Ovary (tissue), 9 donors: ENCODE data around the gene SLC38A1. TPM values are rescaled to one million over a fixed set of nuclear protein-coding genes. Genes with fewer than 3 reads are reported as not detected.

Experiments
- DNase-seq, 5 donors: peaks; one replicate each; pipeline ENCODE4 v3.0.0-alpha.2; 2019 to 2020
- H3K27ac ChIP-seq, 2 donors: fragments of 200-600 bp; one replicate each; pipeline versions ENCODE4 v1.5.1 to v1.8.0; 2019 to 2022
- H3K27me3 ChIP-seq: fragments of 200-600 bp; one replicate; pipeline ENCODE4 v1.8.0; 2022
- H3K36me3 ChIP-seq: fragments of 200-600 bp; sonication (generic); one replicate; pipeline ENCODE4 v1.5.1; 2019
- H3K4me1 ChIP-seq: one replicate; pipeline ENCODE4 v1.8.1; 2013; ENCODE audit warnings: mild to moderate bottlenecking, moderate library complexity; ENCODE audit not compliant: insufficient read depth
- H3K4me3 ChIP-seq: fragments of 200-600 bp; sonication (generic); one replicate; pipeline ENCODE4 v1.5.1; 2017
- H3K9me3 ChIP-seq, 2 donors: fragments of 200-600 bp in 1 of 2; sonication (generic) in 1 of 2; one replicate each; pipeline versions ENCODE4 v1.5.1 to v1.8.1; 2013 to 2019; ENCODE audit warnings: mild to moderate bottlenecking in 1 of 2, moderate library complexity in 1 of 2
- EP300 ChIP-seq: sonication (generic); formaldehyde crosslinking; IDR thresholded peaks from one replicate; pipeline ENCODE4 v1.6.1; 2017; ENCODE audit warnings: antibody characterized with exemption
- POLR2A ChIP-seq: fragments of 450-650 bp; IDR thresholded peaks from one replicate; pipeline ENCODE4 v1.6.1; 2017; ENCODE audit warnings: antibody characterized with exemption, mild to moderate bottlenecking, moderate library complexity
- WGBS, 3 donors: extraction: QIAGEN DNeasy Blood & Tissue Kit in 1 of 3; methylation state at CpG; one replicate each; pipeline versions ENCODE4 v1.1.5 to v1.1.7; 2013 to 2017; 5-methylcytosine and 5-hydroxymethylcytosine counted together
- intact Hi-C, 4 donors: fragments of 100-400 bp; cut with DNase I; formaldehyde crosslinking; loops; one replicate each; pipeline versions ENCODE4 v1.11.0 to v1.15.1; 2022 to 2023
- polyA plus RNA-seq, 2 donors: library from polyadenylated mRNA; stranded (reverse); fragments of 200-250 nt in 1 of 2; fragments of 350-450 nt in 1 of 2; fragmentation: Illumina TruSeq in 1 of 2; extraction: RNeasy Lipid Tissue Mini Kit (QIAGEN cat#74804) in 1 of 2; gene quantifications; one replicate each; pipeline ENCODE4 v1.2.3, GENCODE V29; 2013 to 2014
- total RNA-seq, 7 donors: library from RNA; depleted of rRNA in 2 of 7; stranded (reverse); fragments of >200 nt in 2 of 7; fragmentation: NEBNext Ultra II Directional in 3 of 7; extraction: Animal tissue kit (Norgen Biotek cat#: 25700) in 3 of 7; gene quantifications; one replicate each; pipeline versions ENCODE4 v1.1.0 to v1.2.4, GENCODE V29; 2016 to 2023
- TF ChIP-seq, protein P1 (sequence below), 3 donors: fragments of 450-650 bp in 2 of 3; fragments of 200-600 bp in 1 of 3; IDR thresholded peaks; one replicate each; pipeline versions ENCODE4 v1.5.1 to v1.8.0; 2016 to 2022; ENCODE audit warnings: antibody characterized with exemption in 3 of 3, mild to moderate bottlenecking in 1 of 3
- donor health status: DM: no; HTN: no; CAD: no; lungs with moderate emphysema.
- donor health status: DM: no; HTN: no; CAD: no.
- donor health status: Bipolar disorder and iron deficiency.
- donor health status: DM: yes; HTN: yes; CAD: no.
- donor health status: DM: no; HTN: no; CAD: no.
- donor health status: DM: yes; HTN: yes; CAD: no.

SLC38A1 gene
- total and polyA plus RNA-seq, 9 donors, result 4.6 to 86.3 (median 27.9) TPM

DNA sequence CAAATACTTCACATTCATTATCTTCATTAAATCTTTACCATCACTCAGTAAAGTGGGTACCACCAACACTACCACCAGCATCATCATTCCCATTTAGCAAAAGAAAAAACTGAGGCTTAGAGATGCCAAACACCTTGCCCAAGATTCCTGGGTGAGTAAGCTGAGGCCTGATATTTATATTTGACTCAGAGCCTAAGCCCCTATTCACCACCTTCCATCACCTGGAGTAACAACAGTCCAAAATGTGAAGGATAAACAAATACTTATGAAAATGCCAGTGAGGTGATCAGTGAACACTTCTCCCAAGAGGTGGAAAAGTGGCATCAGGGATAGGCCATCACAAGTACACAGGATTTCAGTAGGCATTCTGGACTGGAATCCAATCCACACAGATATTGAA, 3.7 kb downstream of the SLC38A1 start:
- H3K4me3 ChIP-seq, result no peak overlapping the region
- intact Hi-C loops, result loop anchor here in 2 of 4 donors (5.0 to 10.0 kb wide), 2 partner anchors 100 to 107 kb away; partner anchors contain the start of gene SLC38A2 (in 1 of the 2)
- no peaks in the 10 kb centered on the region for H3K9me3 ChIP-seq
- no peaks in the 10 kb centered on the region for H3K27me3 ChIP-seq
- H3K27ac ChIP-seq, result no peak overlapping the region
- TF ChIP-seq EP300 (no peak), POLR2A (no peak)
- TF ChIP-seq, protein P1, sequence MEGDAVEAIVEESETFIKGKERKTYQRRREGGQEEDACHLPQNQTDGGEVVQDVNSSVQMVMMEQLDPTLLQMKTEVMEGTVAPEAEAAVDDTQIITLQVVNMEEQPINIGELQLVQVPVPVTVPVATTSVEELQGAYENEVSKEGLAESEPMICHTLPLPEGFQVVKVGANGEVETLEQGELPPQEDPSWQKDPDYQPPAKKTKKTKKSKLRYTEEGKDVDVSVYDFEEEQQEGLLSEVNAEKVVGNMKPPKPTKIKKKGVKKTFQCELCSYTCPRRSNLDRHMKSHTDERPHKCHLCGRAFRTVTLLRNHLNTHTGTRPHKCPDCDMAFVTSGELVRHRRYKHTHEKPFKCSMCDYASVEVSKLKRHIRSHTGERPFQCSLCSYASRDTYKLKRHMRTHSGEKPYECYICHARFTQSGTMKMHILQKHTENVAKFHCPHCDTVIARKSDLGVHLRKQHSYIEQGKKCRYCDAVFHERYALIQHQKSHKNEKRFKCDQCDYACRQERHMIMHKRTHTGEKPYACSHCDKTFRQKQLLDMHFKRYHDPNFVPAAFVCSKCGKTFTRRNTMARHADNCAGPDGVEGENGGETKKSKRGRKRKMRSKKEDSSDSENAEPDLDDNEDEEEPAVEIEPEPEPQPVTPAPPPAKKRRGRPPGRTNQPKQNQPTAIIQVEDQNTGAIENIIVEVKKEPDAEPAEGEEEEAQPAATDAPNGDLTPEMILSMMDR (IDR thresholded peaks at IDR 0.05), result no peak
- H3K4me1 ChIP-seq, result peaks cover 3% of the 10 kb centered on the region
- no peaks in the 10 kb centered on the region for H3K36me3 ChIP-seq
- DNase-seq, result no peak

DNA sequence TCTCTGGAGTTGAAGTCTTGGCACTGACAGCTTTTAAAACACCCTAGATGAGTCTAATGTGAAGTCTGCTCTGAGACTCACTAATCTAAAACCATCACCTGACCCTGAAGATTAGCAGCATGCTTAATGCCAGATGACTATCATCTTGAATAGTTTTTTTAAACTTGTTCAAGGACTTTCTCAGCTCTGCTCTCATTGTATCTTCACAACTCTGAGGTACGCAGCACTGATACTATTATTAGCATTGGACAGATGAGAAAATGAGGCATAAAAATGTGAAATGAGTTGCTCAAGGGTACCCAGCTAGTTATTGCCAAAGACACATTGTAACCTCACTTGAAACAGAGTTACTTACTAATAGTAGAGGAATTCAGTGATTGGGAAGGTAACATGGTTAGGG, 4.8 kb downstream of the SLC38A1 start:
- Histone ChIP-seq H3K9me3 (no peaks in the 10 kb centered on the region), H3K4me1 (peaks cover 4% of the 10 kb centered on the region), H3K27me3 (no peaks in the 10 kb centered on the region), H3K36me3 (no peaks in the 10 kb centered on the region), H3K4me3 (no peak overlapping the region), H3K27ac (no peak overlapping the region)
- intact Hi-C loops, result loop anchor here in 1 of 4 donors (10.0 kb wide), 1 partner anchor 101 kb away; no protein-coding TSS in a partner anchor
- TF ChIP-seq POLR2A (no peak), EP300 (no peak)
- 1 to 39% (median 29%) methylated on average over 1 of the region's 1 CpG for WGBS, 3 donors
- no peak for DNase-seq

DNA sequence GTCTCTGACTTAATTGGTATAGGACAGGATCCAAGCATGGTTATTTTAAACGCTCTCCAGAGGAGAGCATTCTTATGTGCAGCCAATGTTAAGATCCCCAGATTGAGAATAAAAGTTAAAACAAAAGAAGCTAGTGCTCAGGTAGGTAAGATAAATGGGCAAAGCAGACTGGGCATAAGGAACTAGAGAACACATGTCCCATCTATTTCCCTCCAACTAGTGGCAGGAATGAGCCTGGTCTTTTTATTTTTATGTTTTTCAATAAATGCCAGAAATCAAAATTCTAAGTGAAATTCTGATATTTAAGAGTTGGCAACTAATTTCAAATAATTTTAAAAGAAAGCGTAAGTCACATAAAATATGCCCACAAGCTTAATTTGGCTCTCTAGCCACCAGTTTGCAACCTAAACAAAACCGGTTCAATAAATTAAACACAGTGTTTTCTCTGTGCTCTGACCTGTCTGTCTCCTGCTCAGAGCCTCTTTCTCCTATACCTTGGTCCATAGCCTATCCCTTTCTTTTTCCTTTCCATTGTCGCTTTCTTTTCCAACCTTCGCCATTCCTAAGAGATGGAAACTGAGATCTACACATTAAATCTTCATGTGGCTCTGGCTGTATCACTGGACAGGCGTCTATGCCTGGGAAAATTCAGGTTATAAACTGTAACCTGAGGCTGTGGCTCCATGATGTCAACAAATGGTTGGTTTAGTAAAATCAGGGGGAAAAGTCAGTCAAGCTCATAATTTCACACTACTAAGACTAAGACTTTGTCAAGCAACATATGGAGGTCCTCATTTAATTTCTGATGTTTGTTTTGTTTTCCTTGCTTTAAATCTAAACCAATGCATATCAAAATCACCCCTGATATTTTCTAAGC, 5.5 kb downstream of the SLC38A1 start:
- Histone ChIP-seq H3K27me3 (no peaks in the 10 kb centered on the region), H3K4me1 (peaks cover 4% of the 10 kb centered on the region), H3K36me3 (no peaks in the 10 kb centered on the region), H3K4me3 (no peak overlapping the region), H3K9me3 (no peaks in the 10 kb centered on the region), H3K27ac (no peak overlapping the region)
- WGBS, 3 donors, result 92 to 96% (median 96%) methylated on average over 6 of the region's 6 CpGs
- DNase-seq, result no peak
- TF ChIP-seq POLR2A, result no peak
- TF ChIP-seq, protein P1 (IDR thresholded peaks at IDR 0.05), result peak in 1 of 3 donors; percentile 27
- intact Hi-C loops, result loop anchor here in 1 of 4 donors (10.0 kb wide), 1 partner anchor 101 kb away; no protein-coding TSS in a partner anchor

DNA sequence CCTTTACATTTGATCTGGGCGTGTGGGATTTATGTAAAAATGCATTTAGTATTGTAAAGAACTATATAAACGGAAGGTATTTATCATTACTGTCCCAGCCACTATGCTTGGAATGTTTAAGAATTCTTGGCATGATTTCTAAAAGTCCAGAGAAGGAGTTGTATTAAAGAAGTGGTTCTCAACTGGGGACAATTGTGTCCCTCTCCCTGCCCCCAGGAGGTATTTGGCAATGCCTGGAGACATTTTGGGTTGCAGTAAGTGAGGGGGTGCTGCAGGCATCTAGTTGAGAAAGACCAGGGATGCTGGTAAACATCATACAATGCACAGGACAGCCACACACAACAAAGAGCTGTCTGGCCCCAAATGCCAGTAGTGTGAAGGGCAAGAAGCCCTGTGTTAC, 7.2 kb downstream of the SLC38A1 start:
- Histone ChIP-seq H3K4me3 (no peak overlapping the region), H3K9me3 (no peaks in the 10 kb centered on the region), H3K4me1 (peaks cover 4% of the 10 kb centered on the region), H3K27me3 (no peaks in the 10 kb centered on the region), H3K36me3 (no peaks in the 10 kb centered on the region), H3K27ac (no peak overlapping the region)
- TF ChIP-seq EP300 (no peak), POLR2A (no peak)
- TF ChIP-seq, protein P1 (IDR thresholded peaks at IDR 0.05), result no peak
- DNase-seq, result no peak
- intact Hi-C loops, result loop anchor here in 1 of 4 donors (10.0 kb wide), 1 partner anchor 103 kb away; no protein-coding TSS in a partner anchor
- 85 to 92% (median 91%) methylated on average over 2 of the region's 2 CpGs for WGBS, 3 donors
